ENCODE results near the gene DNAAF5.

The DNAAF5 gene

GRCh38 chr7:729140-730000, 2.9 kb downstream of the DNAAF5 start:
- no peak overlapping the region for H3K27ac ChIP-seq (ENCODE audit: low read depth, low read length)
- no peaks in the 10 kb centered on the region for H3K27me3 ChIP-seq (ENCODE audit: control insufficient read depth in 5 of 5, insufficient read depth in 4 of 5, low read length in 5 of 5)
- H3K9me3 ChIP-seq (ENCODE audit: control insufficient read depth in 5 of 5, low read length in 5 of 5), result peaks cover 0 to 4% (median 3%) of the 10 kb centered on the region in 5 donors
- no peak overlapping the region for H3K4me3 ChIP-seq (ENCODE audit: low read depth in 1 of 5, low read length in 5 of 5)
- H3K36me3 ChIP-seq (ENCODE audit: control insufficient read depth in 5 of 5, insufficient read depth in 5 of 5, low read length in 5 of 5), result peaks cover 2 to 35% (median 31%) of the 10 kb centered on the region in 5 donors
- H3K9ac ChIP-seq (ENCODE audit: low read length in 5 of 5), result no peak overlapping the region
- H3K4me1 ChIP-seq (ENCODE audit: control insufficient read depth in 5 of 5, insufficient read depth in 5 of 5, low read length in 5 of 5), result peaks cover 2 to 20% (median 18%) of the 10 kb centered on the region in 5 donors

GRCh38 chr7:730501-731439, 4.3 kb downstream of the DNAAF5 start:
- peaks cover 3 to 43% (median 38%) of the 10 kb centered on the region in 5 donors for H3K36me3 ChIP-seq (ENCODE audit: control insufficient read depth in 5 of 5, insufficient read depth in 5 of 5, low read length in 5 of 5)
- H3K27ac ChIP-seq (ENCODE audit: low read depth, low read length), result no peak overlapping the region

GRCh38 chr7:731440-732085, 5.1 kb downstream of the DNAAF5 start:
- Histone ChIP-seq H3K4me3 (ENCODE audit: low read depth in 1 of 5, low read length in 5 of 5) (no peak overlapping the region), H3K27me3 (ENCODE audit: control insufficient read depth in 5 of 5, insufficient read depth in 4 of 5, low read length in 5 of 5) (no peaks in the 10 kb centered on the region), H3K9me3 (ENCODE audit: control insufficient read depth in 5 of 5, low read length in 5 of 5) (peaks cover 0 to 14% (median 13%) of the 10 kb centered on the region in 5 donors), H3K9ac (ENCODE audit: low read length in 5 of 5) (no peak overlapping the region), H3K36me3 (ENCODE audit: control insufficient read depth in 5 of 5, insufficient read depth in 5 of 5, low read length in 5 of 5) (peaks cover 3 to 43% (median 38%) of the 10 kb centered on the region in 5 donors), H3K4me1 (ENCODE audit: control insufficient read depth in 5 of 5, insufficient read depth in 5 of 5, low read length in 5 of 5) (peaks cover 0 to 13% (median 11%) of the 10 kb centered on the region in 5 donors), H3K27ac (ENCODE audit: low read depth, low read length) (no peak overlapping the region)

More at GRCh38 chr7:730501-731439, 4.3 kb downstream of the DNAAF5 start:
- Histone ChIP-seq H3K4me1 (ENCODE audit: control insufficient read depth in 5 of 5, insufficient read depth in 5 of 5, low read length in 5 of 5) (peaks cover 2 to 20% (median 17%) of the 10 kb centered on the region in 5 donors), H3K4me3 (ENCODE audit: low read depth in 1 of 5, low read length in 5 of 5) (no peak overlapping the region), H3K9me3 (ENCODE audit: control insufficient read depth in 5 of 5, low read length in 5 of 5) (peaks cover 0 to 14% (median 13%) of the 10 kb centered on the region in 5 donors), H3K27me3 (ENCODE audit: control insufficient read depth in 5 of 5, insufficient read depth in 4 of 5, low read length in 5 of 5) (no peaks in the 10 kb centered on the region), H3K9ac (ENCODE audit: low read length in 5 of 5) (no peak overlapping the region)

DNA sequence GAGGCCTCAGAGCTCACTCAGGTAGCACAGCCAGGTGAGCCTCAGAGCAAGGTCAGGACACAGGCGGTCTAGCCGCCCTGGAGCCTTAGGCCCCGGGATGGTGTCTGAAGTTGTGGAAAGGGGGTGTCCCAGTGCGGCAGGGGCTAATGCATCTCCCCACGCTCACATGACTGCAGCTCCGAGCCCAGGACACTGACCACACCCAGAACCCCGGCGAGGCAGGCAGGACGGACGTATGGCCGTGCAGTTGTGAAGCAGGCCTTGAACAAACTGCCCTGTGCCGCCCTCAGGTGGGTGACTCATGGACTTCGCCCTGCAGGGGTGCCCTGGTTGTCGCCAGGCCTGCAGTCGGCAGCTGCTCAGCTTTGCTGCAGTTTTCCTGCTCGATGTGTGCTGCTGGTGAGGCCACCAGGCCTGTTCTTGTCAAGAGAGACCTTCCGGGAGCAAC, 5.6 kb downstream of the DNAAF5 start:
- Histone ChIP-seq H3K27me3 (ENCODE audit: control insufficient read depth in 5 of 5, insufficient read depth in 4 of 5, low read length in 5 of 5) (no peaks in the 10 kb centered on the region), H3K36me3 (ENCODE audit: control insufficient read depth in 5 of 5, insufficient read depth in 5 of 5, low read length in 5 of 5) (peaks cover 3 to 43% (median 38%) of the 10 kb centered on the region in 5 donors), H3K9me3 (ENCODE audit: control insufficient read depth in 5 of 5, low read length in 5 of 5) (peaks cover 0 to 14% (median 13%) of the 10 kb centered on the region in 5 donors), H3K27ac (ENCODE audit: low read depth, low read length) (no peak overlapping the region), H3K4me1 (ENCODE audit: control insufficient read depth in 5 of 5, insufficient read depth in 5 of 5, low read length in 5 of 5) (peaks cover 0 to 13% (median 11%) of the 10 kb centered on the region in 5 donors), H3K9ac (ENCODE audit: low read length in 5 of 5) (no peak overlapping the region), H3K4me3 (ENCODE audit: low read depth in 1 of 5, low read length in 5 of 5) (no peak overlapping the region)

- Histone ChIP-seq H3K4me3 (ENCODE audit: low read depth in 1 of 5, low read length in 5 of 5) (no peak overlapping the region), H3K27ac (ENCODE audit: low read depth, low read length) (no peak overlapping the region), H3K27me3 (ENCODE audit: control insufficient read depth in 5 of 5, insufficient read depth in 4 of 5, low read length in 5 of 5) (no peaks in the 10 kb centered on the region), H3K9ac (ENCODE audit: low read length in 5 of 5) (no peak overlapping the region), H3K4me1 (ENCODE audit: control insufficient read depth in 5 of 5, insufficient read depth in 5 of 5, low read length in 5 of 5) (peaks cover 0 to 11% (median 11%) of the 10 kb centered on the region in 5 donors), H3K9me3 (ENCODE audit: control insufficient read depth in 5 of 5, low read length in 5 of 5) (peaks cover 0 to 14% (median 13%) of the 10 kb centered on the region in 5 donors), H3K36me3 (ENCODE audit: control insufficient read depth in 5 of 5, insufficient read depth in 5 of 5, low read length in 5 of 5) (peaks cover 3 to 43% (median 38%) of the 10 kb centered on the region in 5 donors)
Observed at GRCh38 chr7:732556-732955, 6.1 kb downstream of the DNAAF5 start.

DNA sequence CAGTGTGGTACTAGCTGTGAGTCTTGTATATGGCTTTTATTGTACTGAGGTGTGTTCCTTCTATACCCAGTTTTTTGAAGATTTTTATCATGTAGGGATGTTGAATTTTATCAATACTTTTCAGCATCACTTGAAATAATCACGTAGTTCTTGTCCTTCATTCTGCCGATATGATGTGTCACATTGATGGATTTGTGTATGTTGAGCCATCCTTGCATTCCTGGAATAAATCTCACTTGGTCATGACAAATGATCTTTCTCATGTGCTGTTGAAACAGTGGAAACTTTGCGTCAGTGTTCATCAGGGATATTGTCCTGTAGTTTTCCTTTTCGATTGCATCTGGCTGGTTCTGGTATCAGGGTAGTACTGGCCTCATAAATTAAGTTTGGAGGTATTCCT, 7.7 kb downstream of the DNAAF5 start:
- peaks cover 3 to 45% (median 38%) of the 10 kb centered on the region in 5 donors for H3K36me3 ChIP-seq (ENCODE audit: control insufficient read depth in 5 of 5, insufficient read depth in 5 of 5, low read length in 5 of 5)
- H3K4me3 ChIP-seq (ENCODE audit: low read depth in 1 of 5, low read length in 5 of 5), result no peak overlapping the region
- no peaks in the 10 kb centered on the region for H3K27me3 ChIP-seq (ENCODE audit: control insufficient read depth in 5 of 5, insufficient read depth in 4 of 5, low read length in 5 of 5)
- peaks cover 0 to 14% (median 13%) of the 10 kb centered on the region in 5 donors for H3K9me3 ChIP-seq (ENCODE audit: control insufficient read depth in 5 of 5, low read length in 5 of 5)
- no peaks in the 10 kb centered on the region for H3K4me1 ChIP-seq (ENCODE audit: control insufficient read depth in 5 of 5, insufficient read depth in 5 of 5, low read length in 5 of 5)
- H3K9ac ChIP-seq (ENCODE audit: low read length in 5 of 5), result no peak overlapping the region
- H3K27ac ChIP-seq (ENCODE audit: low read depth, low read length), result no peak overlapping the region

- H3K9me3 ChIP-seq (ENCODE audit: control insufficient read depth in 5 of 5, low read length in 5 of 5), result peaks cover 0 to 14% (median 13%) of the 10 kb centered on the region in 5 donors
- H3K27me3 ChIP-seq (ENCODE audit: control insufficient read depth in 5 of 5, insufficient read depth in 4 of 5, low read length in 5 of 5), result no peaks in the 10 kb centered on the region
- H3K27ac ChIP-seq (ENCODE audit: low read depth, low read length), result no peak overlapping the region
- H3K9ac ChIP-seq (ENCODE audit: low read length in 5 of 5), result no peak overlapping the region
- H3K4me3 ChIP-seq (ENCODE audit: low read depth in 1 of 5, low read length in 5 of 5), result no peak overlapping the region
- peaks cover 3 to 45% (median 38%) of the 10 kb centered on the region in 5 donors for H3K36me3 ChIP-seq (ENCODE audit: control insufficient read depth in 5 of 5, insufficient read depth in 5 of 5, low read length in 5 of 5)
- H3K4me1 ChIP-seq (ENCODE audit: control insufficient read depth in 5 of 5, insufficient read depth in 5 of 5, low read length in 5 of 5), result no peaks in the 10 kb centered on the region
Observed at GRCh38 chr7:734808-735207, 8.3 kb downstream of the DNAAF5 start.

GRCh38 chr7:738241-738640, 11.7 kb downstream of the DNAAF5 start:
- Histone ChIP-seq H3K27me3 (ENCODE audit: control insufficient read depth in 5 of 5, insufficient read depth in 4 of 5, low read length in 5 of 5) (no peaks in the 10 kb centered on the region), H3K36me3 (ENCODE audit: control insufficient read depth in 5 of 5, insufficient read depth in 5 of 5, low read length in 5 of 5) (peaks cover 3 to 47% (median 39%) of the 10 kb centered on the region in 5 donors), H3K4me1 (ENCODE audit: control insufficient read depth in 5 of 5, insufficient read depth in 5 of 5, low read length in 5 of 5) (no peaks in the 10 kb centered on the region), H3K9ac (ENCODE audit: low read length in 5 of 5) (no peak overlapping the region), H3K4me3 (ENCODE audit: low read depth in 1 of 5, low read length in 5 of 5) (no peak overlapping the region), H3K9me3 (ENCODE audit: control insufficient read depth in 5 of 5, low read length in 5 of 5) (peaks cover 0 to 14% (median 13%) of the 10 kb centered on the region in 5 donors), H3K27ac (ENCODE audit: low read depth, low read length) (no peak overlapping the region)

DNA sequence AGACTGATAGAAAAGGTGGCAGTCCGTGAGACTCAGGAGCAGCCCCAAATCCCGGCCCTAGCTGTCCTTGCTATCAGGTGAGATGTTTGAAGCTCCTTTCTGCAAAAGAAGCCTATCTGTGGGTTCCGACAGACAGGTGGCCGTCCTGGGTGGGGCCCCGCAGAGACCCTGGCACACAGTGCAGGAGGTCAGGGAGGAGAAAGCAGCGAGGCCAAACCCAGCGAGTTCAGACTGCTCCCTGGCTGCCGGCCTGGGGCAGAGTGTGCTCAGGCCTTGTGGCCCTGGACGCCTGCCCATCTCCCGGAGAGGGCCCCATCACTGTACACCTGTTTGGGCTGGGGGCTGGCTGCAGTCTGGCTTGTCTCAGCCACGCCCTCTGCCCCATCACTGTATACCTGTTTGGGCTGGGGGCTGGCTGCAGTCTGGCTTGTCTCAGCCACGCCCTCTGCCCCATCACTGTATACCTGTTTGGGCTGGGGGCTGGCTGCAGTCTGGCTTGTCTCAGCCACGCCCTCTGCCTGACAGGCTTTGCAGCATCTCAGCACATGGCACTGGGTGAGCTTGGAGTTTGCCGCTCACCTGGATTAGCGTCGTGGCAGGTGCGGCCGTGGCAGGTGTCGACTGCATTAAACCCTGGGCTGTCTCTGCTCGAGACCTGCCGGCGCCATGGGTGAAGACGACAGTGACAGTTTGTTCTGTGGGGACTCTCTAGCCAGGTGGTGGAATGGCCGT, 12.4 kb downstream of the DNAAF5 start:
- H3K27ac ChIP-seq (ENCODE audit: low read depth, low read length), result no peak overlapping the region
- peaks cover 3 to 47% (median 40%) of the 10 kb centered on the region in 5 donors for H3K36me3 ChIP-seq (ENCODE audit: control insufficient read depth in 5 of 5, insufficient read depth in 5 of 5, low read length in 5 of 5)
- no peak overlapping the region for H3K4me3 ChIP-seq (ENCODE audit: low read depth in 1 of 5, low read length in 5 of 5)
- no peaks in the 10 kb centered on the region for H3K4me1 ChIP-seq (ENCODE audit: control insufficient read depth in 5 of 5, insufficient read depth in 5 of 5, low read length in 5 of 5)
- H3K9me3 ChIP-seq (ENCODE audit: control insufficient read depth in 5 of 5, low read length in 5 of 5), result peaks cover 0 to 14% (median 13%) of the 10 kb centered on the region in 5 donors
- no peaks in the 10 kb centered on the region for H3K27me3 ChIP-seq (ENCODE audit: control insufficient read depth in 5 of 5, insufficient read depth in 4 of 5, low read length in 5 of 5)
- no peak overlapping the region for H3K9ac ChIP-seq (ENCODE audit: low read length in 5 of 5)

All from subcutaneous abdominal adipose tissue (tissue), 5 donors.